ENCODE measurements around the gene RBM10.

Gene RBM10

GRCh38 chrX:47151435-47151834, 6.4 kb downstream of the RBM10 start:
- no peak for DNase-seq

- no peak for DNase-seq
Observed at GRCh38 chrX:47156611-47157520, 11.8 kb downstream of the RBM10 start.

- no peak for DNase-seq
Observed at GRCh38 chrX:47158131-47158530, 13.1 kb downstream of the RBM10 start.

GRCh38 chrX:47158781-47159180, 13.8 kb downstream of the RBM10 start:
- DNase-seq = no peak

GRCh38 chrX:47160781-47161180, 15.8 kb downstream of the RBM10 start:
- no peak for DNase-seq

GRCh38 chrX:47162927-47163583, 18.0 kb downstream of the RBM10 start:
- no peak for DNase-seq

- DNase-seq = no peak
Observed at GRCh38 chrX:47164420-47164819, 19.4 kb downstream of the RBM10 start.

GRCh38 chrX:47166126-47166525, 21.1 kb downstream of the RBM10 start:
- no peak for DNase-seq

GRCh38 chrX:47168495-47169073, 23.6 kb downstream of the RBM10 start:
- no peak for DNase-seq

- DNase-seq = no peak
Observed at GRCh38 chrX:47169273-47169672, 24.3 kb downstream of the RBM10 start.

- DNase-seq = no peak
Observed at GRCh38 chrX:47169726-47170515, 24.9 kb downstream of the RBM10 start.

- DNase-seq = no peak
Observed at GRCh38 chrX:47170861-47171692, 26.1 kb downstream of the RBM10 start.

GRCh38 chrX:47171996-47172395, 27.0 kb downstream of the RBM10 start:
- DNase-seq = no peak

- no peak for DNase-seq
Observed at GRCh38 chrX:47172549-47172948, 27.5 kb downstream of the RBM10 start.

GRCh38 chrX:47172971-47173792, 28.2 kb downstream of the RBM10 start:
- DNase-seq = no peak

GRCh38 chrX:47174376-47174775, 29.4 kb downstream of the RBM10 start:
- DNase-seq = no peak

- DNase-seq = no peak
Observed at GRCh38 chrX:47174846-47175587, 30.0 kb downstream of the RBM10 start.

- no peak for DNase-seq
Observed at GRCh38 chrX:47175588-47175980, 30.6 kb downstream of the RBM10 start.

- no peak for DNase-seq
Observed at GRCh38 chrX:47176101-47176740, 31.2 kb downstream of the RBM10 start.

GRCh38 chrX:47177079-47177478, 32.1 kb downstream of the RBM10 start:
- no peak for DNase-seq

All from activated CD4-positive, alpha-beta T cell treated with anti-CD3 and anti-CD28 coated beads for 4 hours (primary cell).